GM12891 (cell line): ENCODE data around the gene SAE1.

Source experiments
- POLR2A ChIP-seq: IDR thresholded peaks from 2 replicates; pipeline ENCODE4 v1.6.1; 2011; ENCODE audit warnings: low read depth, low read length, control low read depth
- POLR2AphosphoS5 ChIP-seq: IDR thresholded peaks from 2 replicates; pipeline ENCODE4 v1.6.1; 2011; ENCODE audit warnings: low read depth, low read length, control low read depth
- POU2F2 ChIP-seq: IDR thresholded peaks from 2 replicates; pipeline ENCODE4 v1.6.1; 2011; ENCODE audit warnings: low read depth, mild to moderate bottlenecking, control low read depth, low read length, moderate library complexity
- TAF1 ChIP-seq: IDR thresholded peaks from 2 replicates; pipeline ENCODE4 v1.6.1; 2011; ENCODE audit warnings: low read depth, low read length, control low read depth

- TF ChIP-seq POLR2A, result no peak
- TF ChIP-seq POLR2AphosphoS5, result peak; percentile 44; the same call in 1 of the 2 replicates
- no peak for TF ChIP-seq POU2F2
- no peak for TF ChIP-seq TAF1
These were observed 97.7 kb downstream of the SAE1 start for GRCh38 chr19:47228168-47228936.
